GM15510 (cell line): ENCODE data around the gene SERPINB3.
"Not testable (repeated sequence)": the region's sequence is repeated elsewhere in the genome, so short reads cannot be mapped to it uniquely, and the experiment has no call there.

Experiments used
- POLR2A ChIP-seq: IDR thresholded peaks from 3 replicates; pipeline ENCODE4 v1.6.1; 2011; ENCODE audit warnings: borderline replicate concordance; ENCODE audit not compliant: insufficient read length; ENCODE audit errors: extremely low read depth

The SERPINB3 gene

GRCh38 chr18:63677500-63678225, 16.0 kb upstream of the SERPINB3 start:
- TF ChIP-seq POLR2A, result no peak

DNA sequence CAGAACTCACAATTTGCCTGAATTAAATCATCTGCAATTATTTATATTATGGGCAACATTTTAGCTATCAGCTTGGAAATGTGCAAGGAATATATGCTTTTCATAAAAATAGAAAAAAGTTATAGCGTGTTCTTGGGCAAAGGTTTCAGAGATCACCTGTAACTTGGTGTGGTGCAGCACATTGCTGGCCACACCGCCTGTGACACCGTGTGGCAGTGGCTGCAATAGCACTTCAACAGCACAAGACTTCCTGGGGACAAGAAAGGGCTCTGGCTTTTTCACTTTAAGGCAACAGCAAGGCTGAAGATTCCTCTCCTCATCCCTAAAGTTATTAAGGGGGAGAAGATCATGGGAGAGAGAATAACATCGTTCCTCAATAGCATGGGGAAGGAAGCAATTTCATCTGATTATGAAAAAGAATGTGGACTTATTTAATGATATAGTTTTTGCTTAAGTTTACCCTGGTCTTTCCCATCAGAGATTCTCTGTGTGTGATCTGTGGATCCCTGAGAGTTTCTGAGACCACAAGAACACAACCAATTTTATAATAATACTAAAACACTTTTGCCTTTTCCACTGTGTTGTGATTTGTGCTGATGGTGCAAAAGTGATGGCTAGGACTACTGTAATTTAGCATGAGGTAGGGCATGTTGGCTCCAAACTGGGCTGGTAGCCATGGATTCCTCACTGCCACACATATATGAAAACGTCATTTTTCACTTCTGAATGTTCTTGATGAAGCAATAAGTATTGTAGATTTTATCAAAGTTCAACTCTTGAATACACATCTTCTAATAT, 15.0 kb upstream of the SERPINB3 start:
- no peak for TF ChIP-seq POLR2A

GRCh38 chr18:63664571-63664970, 2.9 kb upstream of the SERPINB3 start:
- TF ChIP-seq POLR2A, result no peak

DNA sequence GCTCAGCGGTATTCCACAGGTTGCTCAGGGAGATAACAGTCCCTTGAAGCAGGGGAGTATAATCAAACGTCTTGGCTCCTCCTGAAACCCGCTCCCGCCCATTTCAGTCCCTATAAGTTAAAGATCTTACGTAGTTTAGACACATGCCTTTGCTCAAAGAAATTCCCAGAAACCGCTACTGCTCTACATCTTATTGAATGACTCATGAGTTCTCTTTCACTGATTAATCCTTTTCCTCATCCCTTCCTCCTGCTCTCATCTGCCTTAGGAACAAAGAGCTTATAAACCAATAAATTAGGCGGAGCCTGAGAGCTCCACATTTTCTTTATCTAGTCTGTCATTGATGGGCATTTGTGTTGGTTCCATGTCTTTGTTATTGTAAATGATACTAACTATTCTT, 13.5 kb downstream of the SERPINB3 start:
- TF ChIP-seq POLR2A, result no peak

DNA sequence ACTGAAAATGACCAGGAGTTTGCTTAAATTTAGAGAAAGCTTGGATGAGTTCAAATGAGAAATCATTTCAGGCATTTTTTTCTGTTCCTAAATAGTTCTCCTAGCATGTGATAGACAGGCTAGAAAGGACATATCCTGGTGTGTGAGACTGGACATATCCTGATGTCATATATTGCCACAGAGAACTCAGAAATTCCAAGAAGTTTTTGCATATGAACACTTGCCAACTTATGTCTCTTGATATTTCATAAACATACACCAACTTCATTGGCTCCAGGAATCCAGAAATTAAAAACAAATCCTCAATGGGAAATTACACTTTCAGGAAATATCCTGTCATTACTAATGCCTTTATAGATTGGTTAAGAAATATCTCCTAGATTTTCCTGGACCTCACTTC, 14.8 kb downstream of the SERPINB3 start:
- no peak for TF ChIP-seq POLR2A

DNA sequence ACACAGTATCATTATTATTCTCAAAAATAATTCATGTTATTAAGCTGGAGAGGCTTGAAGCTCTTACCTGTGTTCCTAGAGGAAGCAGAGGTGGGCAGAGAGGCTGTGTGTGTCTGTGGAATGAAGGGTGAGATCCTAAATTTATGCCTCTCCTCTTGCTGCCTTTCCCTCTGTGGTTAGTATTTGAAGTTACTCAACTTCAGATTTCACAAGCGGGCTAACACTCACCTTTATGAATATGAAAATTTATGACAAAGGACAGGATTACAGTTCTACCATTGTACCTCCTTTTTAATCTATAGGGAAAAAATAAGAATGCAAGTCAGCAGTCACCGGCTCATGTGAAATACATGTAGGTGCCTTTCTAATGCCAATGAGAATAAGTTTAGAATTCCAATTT, 17.6 kb downstream of the SERPINB3 start, which contains the start of gene SERPINB4:
TSS of gene SERPINB4 (minus strand) at position 115 of the 400 bp plus-strand sequence. CDS start 679 bp downstream, outside the sequence.
- not testable (repeated sequence) for TF ChIP-seq POLR2A

DNA sequence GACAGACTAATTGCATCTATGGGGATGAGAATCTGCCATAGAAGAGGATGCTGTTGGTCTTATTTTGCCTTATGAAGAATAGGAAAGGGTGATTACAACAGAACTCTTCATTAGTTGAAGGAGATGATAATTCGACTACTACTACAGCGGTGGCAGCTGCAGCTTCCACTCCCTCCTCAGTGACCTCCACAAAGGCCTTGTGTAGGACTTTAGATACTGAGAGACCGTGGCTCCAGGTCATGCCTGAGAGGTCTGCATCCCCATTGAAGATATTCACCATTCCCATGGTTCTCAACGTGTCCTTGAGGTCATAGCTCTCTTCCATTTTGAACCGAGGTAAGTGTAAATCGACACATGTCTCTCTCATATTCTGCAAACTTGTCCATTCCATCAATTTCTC, 24.0 kb downstream of the SERPINB3 start:
- TF ChIP-seq POLR2A, result no peak

GRCh38 chr18:63627819-63628218, 33.9 kb downstream of the SERPINB3 start:
- TF ChIP-seq POLR2A, result no peak

DNA sequence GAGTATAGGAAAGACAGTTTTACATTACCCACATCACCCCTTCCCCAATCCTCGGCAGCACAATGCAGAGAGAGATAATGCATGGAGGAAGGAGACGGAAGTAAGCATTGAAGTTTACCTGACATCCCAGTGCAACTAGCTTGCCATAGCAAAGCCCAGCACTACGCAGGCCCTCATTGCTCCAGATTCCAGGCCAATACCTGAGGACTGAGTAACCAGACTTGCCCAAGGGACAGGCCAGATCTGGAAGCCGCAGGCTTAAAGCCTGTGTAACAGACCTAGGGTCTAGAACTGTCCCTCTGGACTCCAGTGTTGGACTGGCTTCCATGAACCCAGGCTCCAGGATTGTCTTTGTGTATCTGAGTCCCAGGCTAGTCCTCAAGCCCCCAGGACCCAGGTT, 35.3 kb downstream of the SERPINB3 start:
- TF ChIP-seq POLR2A, result no peak

GRCh38 chr18:63624863-63625262, 36.8 kb downstream of the SERPINB3 start:
- TF ChIP-seq POLR2A, result no peak

DNA sequence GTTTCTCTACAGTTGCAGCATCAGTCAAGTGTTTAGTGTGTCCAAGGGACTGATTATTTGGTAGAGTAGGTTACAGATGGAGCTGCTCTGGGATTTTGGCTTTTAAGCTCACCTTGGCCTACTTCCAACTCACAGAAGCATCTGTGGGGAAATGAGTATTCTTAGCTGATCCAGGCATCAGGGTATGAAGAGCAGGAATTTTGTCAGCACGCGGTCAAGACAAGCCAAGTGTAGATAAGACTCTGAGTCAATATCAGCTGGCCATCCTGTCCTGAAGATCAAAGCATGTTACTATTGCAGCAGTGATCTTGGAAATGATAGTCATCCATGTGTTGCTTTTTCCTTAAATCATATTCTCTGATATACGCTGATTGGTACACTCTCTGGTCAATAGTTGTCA, 42.0 kb downstream of the SERPINB3 start:
- no peak for TF ChIP-seq POLR2A

GRCh38 chr18:63617915-63618234, 43.8 kb downstream of the SERPINB3 start:
- TF ChIP-seq POLR2A, result no peak

- TF ChIP-seq POLR2A, result no peak
These were observed 44.4 kb downstream of the SERPINB3 start for GRCh38 chr18:63617049-63617914.

DNA sequence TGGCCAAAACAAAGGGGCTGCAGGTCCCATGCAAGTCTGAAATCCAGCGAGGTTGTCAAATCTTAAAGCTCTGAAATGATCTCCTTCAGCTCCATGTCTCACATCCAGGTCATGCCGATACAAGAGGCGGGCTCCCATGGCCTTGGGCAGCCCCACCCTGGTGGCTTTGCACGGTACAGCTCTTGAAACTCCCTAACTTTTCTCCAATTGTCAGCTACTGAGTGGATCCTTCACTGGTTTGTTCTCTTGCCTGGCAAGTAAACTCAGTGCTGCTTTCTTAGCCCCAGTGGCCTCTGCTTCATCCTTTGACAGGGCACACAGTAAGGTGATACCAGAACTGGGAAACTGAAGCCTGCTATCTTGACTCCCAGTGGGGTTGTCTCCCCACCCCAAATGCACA, 48.3 kb downstream of the SERPINB3 start:
- no peak for TF ChIP-seq POLR2A

DNA sequence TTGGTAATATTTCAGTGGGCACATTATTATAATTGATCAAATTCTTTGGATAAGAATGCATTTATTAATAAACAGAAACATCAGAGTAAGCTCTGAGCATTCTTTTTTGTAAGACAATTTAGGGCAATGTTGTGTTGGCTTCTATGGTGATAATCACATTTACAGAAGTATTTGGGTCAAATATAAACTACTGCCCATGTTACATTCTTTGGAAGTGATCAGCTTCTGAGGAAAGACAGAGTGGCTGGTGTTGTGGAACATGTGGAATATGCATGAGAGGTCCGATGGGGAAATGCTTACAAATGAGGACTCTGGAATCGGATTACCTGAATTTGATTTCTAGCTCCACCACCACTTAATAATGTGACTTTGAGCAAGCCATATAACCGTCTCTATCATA, 55.2 kb downstream of the SERPINB3 start:
- no peak for TF ChIP-seq POLR2A
